Hepatocyte (in vitro differentiated cells): ENCODE results near the gene ATP23.

Experiments used
- EZH2 ChIP-seq: fragments of 200-600 bp; sonication (generic); IDR thresholded peaks from 2 replicates; pipeline ENCODE4 v1.6.1; 2016; ENCODE audit warnings: antibody characterized with exemption, mild to moderate bottlenecking, borderline replicate concordance
- EZH2phosphoT487 ChIP-seq: fragments of 200-600 bp; sonication (generic); IDR thresholded peaks from one replicate; pipeline ENCODE4 v1.6.1; 2018; ENCODE audit warnings: antibody characterized with exemption, mild to moderate bottlenecking, low read depth, moderate library complexity; ENCODE audit not compliant: unreplicated experiment, severe bottlenecking
- TF ChIP-seq, protein P1 (sequence below): fragments of 200-600 bp; sonication (generic); IDR thresholded peaks from 2 replicates; pipeline ENCODE4 v1.5.1; 2016; ENCODE audit warnings: antibody characterized with exemption, mild to moderate bottlenecking; ENCODE audit not compliant: poor library complexity

DNA sequence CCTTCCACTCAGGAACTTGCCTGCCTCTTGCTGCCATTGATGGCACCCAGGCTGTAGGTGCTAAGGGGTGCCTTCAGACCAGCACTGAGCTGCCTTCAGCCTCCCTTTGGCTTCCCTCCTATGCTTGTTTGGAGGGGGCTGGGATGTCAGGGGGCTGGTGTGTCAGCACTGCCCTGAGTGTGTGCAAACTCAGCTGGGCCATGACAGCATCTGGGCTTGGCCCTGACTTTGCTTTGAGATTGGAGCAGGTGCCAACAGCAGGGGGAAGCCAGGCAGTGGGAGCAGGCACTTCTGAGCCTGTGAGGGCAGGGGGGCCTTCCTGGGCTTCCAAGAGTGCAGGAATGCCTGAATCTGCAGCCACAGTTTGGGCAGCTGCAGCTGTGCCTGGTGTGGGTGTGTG lies 56.9 kb downstream of the ATP23 start:
- TF ChIP-seq, protein P1, sequence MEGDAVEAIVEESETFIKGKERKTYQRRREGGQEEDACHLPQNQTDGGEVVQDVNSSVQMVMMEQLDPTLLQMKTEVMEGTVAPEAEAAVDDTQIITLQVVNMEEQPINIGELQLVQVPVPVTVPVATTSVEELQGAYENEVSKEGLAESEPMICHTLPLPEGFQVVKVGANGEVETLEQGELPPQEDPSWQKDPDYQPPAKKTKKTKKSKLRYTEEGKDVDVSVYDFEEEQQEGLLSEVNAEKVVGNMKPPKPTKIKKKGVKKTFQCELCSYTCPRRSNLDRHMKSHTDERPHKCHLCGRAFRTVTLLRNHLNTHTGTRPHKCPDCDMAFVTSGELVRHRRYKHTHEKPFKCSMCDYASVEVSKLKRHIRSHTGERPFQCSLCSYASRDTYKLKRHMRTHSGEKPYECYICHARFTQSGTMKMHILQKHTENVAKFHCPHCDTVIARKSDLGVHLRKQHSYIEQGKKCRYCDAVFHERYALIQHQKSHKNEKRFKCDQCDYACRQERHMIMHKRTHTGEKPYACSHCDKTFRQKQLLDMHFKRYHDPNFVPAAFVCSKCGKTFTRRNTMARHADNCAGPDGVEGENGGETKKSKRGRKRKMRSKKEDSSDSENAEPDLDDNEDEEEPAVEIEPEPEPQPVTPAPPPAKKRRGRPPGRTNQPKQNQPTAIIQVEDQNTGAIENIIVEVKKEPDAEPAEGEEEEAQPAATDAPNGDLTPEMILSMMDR: no peak
- TF ChIP-seq EZH2 (no peak), EZH2phosphoT487 (no peak)
